Suppressor macrophage treated with lipopolysaccharide for 1 hour (primary cell): ENCODE measurements around the gene MYL3.
A peak's percentile ranks its signal among the peaks of the same experiment; 100 is the strongest.

Experiments
- DNase-seq, 3 donors: peaks; one replicate each; pipeline ENCODE4 v3.0.0-alpha.2; 2020 to 2022

Gene MYL3

DNA sequence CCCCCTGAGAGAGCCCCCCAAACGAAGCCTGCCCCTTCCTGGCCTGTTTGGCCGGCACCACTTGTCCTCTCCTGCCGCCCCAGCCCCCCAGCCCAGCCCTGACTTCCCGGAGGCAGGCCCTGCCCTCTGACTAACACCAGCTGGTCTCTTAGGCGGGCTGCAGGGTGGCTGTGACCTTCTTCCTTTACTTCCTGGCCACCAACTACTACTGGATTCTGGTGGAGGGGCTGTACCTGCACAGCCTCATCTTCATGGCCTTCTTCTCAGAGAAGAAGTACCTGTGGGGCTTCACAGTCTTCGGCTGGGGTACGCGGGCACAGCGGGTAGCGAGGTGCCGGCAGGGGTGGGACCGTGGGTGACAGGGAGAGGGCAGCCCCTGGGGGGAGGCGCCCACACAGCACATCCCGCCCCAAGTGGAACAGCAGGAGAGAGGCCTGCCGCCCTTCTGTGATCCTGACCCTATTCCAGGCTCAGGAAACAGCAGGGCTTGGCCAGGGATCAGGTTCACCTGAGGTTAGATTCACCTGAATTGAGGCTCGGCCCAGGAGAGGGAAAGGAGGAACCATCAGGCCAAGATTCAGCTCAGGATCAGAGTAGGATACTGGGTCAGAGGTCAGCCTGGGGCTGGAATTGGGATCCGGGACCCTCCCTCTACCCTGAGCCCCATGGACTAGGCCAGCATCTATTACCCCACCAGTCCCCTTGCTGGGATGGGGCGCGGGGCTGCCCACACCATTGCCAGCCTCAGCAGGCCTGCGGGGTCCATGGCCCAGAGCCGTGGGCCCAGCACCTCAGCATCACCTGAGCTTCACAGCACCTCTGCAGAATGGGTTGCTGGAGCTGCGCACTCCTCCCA is 36.1 kb upstream of the MYL3 start:
- DNase-seq = no peak

DNA sequence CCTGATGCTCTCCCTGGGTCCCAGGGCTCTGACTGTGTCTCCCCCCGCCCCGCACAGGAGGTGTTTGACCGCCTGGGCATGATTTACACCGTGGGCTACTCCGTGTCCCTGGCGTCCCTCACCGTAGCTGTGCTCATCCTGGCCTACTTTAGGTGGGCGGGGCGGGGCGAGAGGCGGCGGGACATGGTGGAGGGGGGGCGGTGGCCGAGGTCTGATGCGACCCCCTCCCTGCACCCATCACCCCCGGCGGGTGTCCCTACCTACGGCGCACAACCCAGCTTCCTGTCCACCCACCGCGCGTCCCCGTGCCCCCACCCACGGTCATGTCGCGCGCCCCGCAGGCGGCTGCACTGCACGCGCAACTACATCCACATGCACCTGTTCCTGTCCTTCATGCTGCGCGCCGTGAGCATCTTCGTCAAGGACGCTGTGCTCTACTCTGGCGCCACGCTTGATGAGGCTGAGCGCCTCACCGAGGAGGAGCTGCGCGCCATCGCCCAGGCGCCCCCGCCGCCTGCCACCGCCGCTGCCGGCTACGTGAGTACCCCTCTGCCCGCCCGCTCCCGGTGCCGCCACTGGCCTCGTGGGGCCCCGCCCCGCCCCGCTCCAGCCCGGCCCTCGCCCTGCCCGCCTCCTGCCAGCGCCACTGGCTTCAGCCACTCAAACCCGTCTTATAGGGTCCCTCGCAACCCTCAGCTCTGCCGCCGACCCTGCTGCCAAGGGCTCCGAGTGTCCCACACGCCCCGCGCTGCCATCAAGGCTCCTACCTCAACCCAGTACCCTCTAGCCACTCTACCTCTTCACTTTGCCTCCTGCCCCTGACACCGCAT is 35.3 kb upstream of the MYL3 start:
- no peak for DNase-seq

DNA sequence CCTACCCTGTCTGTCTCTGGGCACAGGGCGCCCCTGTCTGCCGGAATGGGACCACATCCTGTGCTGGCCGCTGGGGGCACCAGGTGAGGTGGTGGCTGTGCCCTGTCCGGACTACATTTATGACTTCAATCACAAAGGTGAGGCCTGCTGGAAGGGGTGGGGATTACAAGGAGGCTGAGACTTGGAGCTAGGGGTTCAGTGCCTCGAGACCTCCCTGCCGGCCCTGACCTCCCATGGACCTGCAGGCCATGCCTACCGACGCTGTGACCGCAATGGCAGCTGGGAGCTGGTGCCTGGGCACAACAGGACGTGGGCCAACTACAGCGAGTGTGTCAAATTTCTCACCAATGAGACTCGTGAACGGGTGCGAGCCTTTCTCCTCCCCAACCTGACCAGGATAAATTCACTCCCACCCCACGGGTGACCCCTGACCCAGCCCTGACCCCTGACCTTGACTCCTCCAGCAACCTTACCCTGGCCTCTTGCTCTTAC is 34.6 kb upstream of the MYL3 start:
- no peak for DNase-seq

DNA sequence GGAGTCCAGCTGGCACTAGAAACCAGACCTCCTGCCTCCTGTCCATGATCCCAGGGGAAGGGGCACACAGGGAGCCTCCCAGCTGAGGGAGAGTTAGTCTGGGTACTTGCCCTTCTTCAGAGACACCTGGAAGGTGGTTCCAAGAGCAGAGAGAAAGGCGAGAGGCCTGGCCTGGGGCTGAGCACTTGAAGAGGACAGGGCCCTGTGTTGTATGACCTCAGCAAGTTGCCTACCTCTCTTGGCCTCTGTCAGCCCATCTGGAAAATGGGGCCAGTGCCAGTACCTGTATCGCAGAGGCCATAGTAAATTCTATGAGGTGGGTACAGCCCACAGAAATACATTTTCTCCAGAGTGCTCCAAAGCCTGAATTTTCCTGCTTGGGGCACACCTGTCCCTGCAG is 33.8 kb upstream of the MYL3 start:
- no peak for DNase-seq

DNA sequence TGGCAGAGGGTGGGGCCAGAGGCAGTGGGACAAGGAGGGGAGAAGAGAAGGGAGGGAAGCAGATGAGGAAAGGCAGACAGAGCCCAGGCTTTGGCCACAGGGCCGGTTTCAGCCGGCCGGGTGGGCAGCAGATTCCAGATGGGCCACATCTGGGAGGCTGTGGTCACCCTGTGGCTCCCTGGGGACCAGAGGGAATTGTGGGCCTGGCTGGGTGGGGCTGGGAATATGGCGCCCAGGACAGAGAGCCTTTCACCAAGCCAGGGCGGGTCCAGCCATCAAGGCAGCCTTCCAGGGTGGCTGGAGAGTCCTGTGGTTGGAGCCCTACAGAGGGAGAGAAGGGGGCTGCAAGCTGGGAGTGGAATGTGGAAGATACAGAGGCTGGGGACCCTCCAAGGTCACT is 33.1 kb upstream of the MYL3 start:
- no peak for DNase-seq

DNA sequence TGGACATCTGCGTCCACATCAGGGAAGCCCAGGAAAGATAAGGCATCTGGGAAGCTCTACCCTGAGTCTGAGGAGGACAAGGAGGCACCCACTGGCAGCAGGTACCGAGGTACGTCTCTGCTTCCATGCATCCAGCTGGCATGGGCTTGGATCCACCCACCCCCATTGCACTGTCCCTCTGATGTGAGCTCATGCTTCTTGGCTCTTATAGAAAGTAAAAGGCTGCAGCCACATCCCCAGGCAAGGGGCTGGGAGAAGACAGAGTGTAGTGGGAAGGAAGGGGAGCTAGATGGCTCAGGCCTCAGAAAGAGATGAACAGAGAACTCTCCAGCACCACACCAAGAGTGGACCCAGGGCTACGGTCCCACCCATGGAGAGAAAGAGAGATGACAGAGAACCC is 32.5 kb upstream of the MYL3 start:
- DNase-seq = no peak

DNA sequence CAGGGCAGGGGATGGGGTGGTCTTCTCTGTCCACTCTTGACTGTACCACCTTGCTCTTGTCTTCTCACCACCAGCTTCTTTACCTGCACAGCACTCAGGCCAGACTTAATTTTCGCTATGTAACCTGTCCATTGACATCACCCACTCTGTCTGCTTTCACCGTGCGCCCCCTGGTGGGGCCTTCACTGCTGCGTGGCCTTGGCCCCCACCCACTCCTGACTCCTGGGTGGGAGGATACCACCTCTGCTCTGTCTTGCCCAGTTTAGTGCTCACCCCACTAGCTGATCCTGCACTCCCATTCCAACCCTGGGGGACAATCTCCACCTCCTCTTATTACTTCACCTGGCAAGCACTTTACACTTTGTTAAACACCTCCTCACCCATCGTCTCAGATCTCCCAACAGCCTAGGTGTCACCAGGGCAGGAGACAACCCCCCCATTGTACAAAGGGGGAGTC is 32.0 kb upstream of the MYL3 start:
- DNase-seq = peak; percentile 71 to 90 (median 80)

DNA sequence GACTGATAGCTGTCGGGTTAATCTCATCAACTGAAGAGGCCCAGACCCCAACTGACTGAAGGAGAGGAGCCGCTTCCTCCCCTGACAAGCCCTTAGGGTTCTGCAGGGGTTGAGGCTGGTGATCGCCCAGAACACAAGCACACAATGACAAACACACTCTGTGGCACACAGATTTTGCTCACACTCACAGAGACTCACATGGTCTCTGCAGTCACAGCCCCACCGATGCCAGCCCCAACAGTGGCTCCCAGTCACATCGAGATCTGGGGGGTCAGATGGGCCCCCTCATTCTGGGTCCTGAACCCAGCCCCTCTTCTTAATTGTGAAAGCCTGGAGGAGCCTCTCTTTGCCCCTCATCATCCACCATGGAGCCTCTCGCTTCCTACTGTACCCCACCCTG is 31.0 kb upstream of the MYL3 start:
- DNase-seq = no peak

DNA sequence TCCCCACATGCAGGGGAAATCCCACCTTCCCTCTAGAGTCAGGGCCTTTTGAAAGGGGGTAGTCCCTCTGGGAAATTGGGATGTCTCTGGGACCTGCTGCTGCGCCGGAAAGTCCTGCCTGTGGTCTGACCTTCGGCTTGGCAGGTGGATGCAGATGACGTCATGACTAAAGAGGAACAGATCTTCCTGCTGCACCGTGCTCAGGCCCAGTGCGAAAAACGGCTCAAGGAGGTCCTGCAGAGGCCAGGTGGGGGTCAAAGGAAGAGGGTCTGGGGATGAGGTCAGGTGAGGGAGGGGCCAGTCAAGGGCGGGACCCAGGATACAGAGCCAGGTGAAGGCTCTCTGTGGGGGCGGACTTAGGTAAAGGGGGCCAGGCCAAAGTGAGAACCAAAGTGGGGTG is 30.5 kb upstream of the MYL3 start:
- DNase-seq = peak; percentile 29 to 50 (median 36)

DNA sequence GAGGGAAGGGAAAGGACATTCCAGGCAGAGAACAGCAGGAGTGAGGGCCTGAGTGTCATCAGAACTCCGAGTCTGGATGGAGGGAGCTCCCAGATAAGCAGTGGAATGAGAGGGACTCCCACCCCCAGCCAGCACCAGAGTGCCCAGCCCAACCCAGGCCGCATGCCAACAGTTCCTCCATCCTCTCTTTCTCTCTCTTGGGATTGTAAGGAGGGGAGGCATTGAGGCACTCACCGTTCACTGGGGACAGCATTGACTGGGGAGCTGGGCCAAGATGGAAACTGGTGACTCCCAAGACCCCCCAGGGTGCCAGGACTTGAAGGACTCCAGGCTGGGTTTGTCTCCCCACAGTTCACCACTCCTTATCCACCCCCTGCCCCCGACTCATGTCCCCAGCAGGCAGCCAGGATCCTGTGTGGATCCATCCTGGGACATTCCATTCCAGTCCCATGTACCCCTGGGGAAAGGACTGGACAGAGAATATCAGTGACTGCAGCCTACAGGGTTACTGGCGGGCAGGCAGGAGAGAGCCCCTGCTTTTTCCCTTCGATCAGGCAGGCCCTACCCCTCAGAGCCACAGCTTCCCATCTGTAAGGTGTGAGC is 30.0 kb upstream of the MYL3 start:
- no peak for DNase-seq

DNA sequence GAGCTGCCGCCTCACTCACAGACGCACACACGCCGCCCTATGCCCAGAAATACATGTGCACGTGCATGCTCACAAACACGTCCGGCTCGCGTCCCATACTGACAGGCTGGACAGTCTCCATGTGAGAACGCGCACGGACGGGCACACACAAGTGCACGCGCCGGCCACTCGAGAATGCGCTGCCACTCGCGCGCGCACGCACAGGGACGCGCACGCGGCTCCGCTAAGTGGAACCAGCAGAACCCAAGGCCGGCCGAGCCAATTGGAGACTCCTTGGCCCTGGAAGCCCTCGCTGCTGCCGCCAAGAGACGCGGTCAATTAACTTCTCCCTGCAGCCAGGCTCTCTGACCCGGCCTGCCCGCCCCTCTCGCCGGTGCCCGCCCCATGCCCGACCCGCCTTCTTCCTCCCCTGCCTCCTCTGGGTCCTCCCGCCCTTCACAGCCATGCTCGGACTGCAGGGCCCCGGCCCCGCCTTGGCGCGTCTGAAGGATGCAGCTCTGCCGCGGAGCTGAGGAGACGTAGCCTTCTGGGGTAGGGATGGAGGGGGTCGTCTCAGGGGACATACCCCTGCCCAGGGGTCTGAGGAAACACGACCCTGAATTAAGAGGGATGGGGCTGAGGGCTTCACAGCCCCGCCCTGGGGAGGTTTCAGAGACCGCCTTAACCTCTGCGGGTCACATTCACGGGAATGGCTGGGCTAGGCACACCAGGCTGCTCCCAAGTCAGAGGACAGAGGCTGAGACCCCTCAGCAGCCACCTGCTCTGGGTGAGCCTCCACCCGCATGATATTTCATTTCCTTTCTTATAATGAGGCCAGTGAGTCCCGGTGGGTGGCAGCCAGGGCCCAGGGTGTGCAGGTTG is 29.3 kb upstream of the MYL3 start:
- peak; percentile 72 to 87 (median 79) for DNase-seq

DNA sequence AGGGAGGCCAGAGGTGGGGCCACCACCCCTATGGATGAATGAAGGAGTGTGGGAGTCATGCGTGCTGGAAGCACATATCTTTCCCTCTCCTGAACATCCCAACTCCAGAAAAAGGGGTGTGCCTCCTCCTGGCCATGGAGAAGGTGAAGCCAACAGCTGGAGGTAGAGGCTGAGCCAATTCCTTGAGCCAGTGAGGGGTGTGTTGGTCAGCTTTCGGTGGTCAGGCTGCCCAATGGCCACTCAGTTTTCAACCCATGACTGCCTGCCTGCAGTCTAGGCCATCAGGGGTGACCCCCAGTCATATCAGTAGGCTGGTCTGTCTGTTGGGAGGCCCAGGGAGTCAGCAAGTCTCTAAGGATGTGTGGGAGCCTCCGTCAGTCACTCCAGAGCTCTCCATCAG is 27.9 kb upstream of the MYL3 start:
- DNase-seq = no peak

DNA sequence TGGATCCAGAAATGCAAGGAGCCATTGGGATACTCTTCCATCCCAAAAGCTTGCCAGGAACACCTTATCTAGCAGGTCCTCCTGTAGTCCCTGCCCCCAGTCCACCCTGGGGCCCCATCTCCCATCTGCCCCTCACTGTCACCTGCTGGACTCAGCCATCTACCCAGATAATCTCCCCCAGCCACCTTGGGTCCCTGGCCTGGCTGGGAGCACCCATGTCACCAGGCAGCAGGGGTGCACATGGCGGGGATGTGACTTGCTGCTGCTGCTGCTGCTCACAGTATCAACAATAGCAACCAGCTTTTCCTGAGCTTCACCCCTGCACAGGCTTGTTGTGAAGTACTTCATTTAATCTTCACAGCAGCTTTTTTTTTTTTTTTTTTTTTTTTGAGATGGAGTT is 26.9 kb upstream of the MYL3 start:
- DNase-seq = no peak

DNA sequence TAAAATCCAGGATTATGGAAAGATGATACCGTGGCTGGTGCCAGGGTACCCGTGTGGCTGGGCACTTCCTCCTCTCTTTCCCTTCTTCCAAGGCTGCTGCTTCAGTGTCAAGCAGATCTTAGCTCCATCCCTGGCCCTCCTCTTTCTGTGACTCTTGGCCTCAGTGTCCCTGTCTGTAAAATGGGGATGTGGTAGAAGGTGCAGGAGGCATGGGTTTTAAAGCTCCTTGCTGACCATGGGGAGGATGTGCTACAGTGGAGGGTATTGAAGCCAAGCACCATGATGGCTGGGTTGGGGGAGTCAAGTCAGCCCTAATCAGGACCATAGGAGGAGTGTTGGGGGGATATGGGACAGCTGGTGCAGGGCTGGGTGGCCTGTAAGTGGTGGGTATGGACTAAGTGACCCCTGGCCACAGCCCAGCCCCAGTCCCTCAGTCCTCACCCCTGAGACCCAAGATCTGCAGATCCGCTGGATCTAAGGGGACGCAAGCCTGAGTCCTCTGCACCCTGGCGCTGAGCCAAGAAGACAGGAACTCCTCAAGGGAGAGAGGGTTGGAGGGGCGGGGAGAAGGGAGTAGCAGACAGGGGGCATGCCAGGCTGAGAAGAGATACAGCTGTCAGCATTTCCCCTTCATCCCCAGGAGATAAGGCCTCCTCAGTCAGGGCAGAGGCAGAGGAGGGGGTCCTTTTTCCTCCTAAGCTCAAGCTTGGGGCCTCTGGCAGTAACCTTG is 26.3 kb upstream of the MYL3 start:
- DNase-seq = peak in 1 of 3 donors; percentile 22

DNA sequence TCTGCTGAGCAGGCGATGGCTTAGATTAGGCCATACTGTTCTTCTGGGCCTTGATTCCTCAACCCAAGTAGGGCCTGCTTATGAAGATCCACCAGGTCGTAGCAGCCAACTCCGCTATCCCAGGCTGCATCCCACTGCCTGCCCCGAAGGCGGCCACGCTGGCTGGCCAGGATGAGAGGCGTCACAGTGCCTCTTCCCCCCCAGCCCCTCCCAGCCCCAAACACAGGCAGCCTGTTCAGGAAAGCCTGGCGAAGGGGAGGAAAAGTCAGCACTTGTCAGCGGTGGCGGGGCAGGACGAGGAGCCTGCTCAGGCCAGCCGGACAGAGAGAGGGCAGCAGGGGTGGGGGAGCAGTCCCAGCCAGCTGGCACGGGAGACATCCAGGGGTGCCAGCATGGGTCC is 25.5 kb upstream of the MYL3 start:
- DNase-seq = no peak

DNA sequence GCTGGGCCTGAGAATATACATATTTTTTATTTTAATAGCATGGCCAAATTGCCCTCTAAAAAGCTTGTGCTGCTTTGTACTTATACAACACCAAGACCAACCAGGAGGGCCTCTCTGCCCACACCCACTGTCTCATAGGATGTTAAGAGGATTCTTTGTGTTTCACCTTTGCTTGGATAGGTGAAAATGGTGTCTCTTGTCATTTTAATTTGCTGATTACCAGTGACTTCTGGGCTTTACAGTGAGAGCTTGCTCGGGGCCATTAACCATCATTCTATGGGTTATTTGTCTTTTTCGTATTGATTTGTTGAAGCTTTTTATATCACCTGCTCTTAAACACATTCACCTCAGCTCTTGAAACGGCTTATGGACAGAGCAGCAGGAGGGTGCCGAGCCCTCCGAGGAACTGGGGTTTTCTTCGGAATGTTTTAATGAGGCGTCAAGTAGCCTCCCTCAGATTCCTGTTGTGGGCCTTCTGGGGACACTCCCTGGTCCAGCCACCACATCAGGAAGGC is 24.8 kb upstream of the MYL3 start:
- no peak for DNase-seq

DNA sequence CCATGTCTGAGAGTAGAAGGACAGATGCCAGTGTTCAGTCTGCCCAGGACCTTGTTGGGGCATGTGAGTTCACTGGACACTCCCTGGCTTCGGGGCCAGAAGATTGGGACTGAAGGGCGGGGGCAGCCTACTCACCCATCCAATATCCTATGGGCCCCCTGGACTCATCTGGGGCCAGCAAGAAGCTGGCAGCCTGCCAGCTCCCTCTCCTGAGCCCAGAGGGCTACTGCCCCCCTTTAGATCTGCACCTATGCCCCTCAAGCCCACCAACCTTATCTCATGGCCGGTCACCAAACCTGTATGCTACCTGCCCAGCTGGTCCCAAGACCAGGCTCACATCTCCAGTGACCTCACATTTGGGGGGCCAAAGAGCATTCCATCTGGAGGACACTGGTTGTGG is 22.4 kb upstream of the MYL3 start:
- no peak for DNase-seq

DNA sequence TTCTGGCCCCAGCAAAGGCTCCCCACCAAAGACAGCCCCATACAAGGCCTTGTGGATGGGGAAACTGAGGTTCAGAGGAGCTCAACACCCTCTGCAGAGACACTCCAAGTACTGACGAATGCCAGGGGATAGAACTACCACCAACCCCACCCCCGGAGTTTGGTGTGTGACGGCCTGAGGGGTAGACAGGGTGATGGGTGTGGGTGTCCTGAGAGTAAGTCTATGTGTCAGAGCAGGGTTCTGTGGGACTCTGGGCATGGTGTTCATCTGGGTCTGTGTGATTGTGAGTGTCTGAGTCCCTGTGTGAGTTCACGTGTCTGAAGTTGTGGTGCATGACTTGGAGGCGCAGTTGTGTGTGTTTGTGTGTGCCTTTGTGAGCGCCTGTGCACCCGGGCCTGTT is 21.7 kb upstream of the MYL3 start:
- no peak for DNase-seq

DNA sequence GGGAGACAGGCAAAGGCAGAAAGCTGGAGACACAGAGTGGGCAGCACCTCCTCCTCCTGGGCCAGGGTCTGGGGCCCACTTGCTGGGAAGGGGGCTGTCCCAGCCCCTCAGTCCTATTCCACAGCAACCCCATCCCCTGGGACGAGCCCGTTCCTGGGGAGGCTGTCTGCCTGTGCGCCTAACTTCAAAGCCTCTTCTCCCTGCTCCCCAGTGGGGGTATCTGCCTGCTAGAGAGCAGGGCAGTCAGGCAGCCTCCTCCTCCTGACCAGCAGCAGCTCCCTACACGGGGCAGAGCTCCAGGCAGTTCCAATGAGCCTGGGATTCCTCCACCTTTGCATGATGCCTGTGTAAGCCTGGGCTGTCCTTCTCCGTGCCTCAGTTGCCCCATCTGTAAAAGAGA is 21.2 kb upstream of the MYL3 start:
- DNase-seq = no peak

DNA sequence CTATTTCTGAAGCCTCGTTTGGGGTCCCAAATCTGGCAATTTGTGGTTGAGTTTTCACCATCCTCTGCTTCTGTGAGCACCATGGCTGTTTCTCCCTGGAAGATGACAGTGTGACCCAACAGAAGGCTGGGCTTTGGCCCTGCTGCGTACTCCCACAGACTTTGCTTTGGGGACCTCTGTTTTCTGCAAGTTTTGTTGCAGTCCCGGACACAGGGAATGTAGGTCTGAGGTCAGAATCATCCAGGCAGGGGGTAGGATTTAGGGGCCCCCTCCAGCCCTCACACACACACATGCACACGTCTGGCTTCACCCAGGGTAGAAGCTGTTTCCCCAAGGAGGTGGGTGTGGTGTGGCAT is 20.6 kb upstream of the MYL3 start:
- DNase-seq = no peak

DNA sequence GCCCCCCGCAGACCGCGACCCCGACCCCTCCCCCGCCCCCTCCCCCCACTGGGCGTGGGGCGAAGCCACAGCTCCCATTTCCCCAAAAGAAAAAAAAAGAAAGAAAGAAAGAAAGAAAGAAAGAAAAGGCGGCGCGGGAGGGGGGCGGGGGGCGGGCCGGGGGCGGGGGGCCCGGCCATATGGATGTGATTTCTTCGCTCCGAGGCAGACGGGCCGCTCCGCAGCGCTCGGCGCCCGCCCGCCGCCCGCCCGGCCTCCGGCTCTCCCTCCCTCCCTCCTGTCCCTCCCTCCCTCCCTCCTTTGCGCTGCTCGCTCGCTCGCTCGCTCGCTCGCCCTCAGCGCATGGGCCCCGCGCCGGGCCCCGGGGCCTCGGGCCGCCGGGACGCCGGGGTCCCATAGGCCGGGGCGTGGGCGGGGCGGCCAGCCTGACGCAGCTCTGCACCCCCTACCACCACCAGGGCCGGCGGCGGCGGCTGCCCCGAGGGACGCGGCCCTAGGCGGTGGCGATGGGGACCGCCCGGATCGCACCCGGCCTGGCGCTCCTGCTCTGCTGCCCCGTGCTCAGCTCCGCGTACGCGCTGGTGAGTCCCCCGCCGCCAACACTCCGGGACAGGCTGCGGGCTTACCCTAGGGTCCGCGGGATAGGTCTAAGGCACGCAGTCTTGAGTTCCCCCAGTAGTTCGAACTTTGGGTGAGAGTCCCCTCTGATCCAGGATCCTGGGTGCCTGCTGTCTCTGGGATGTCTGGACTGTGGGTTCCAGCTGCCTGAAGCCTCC is 20.0 kb upstream of the MYL3 start:
- DNase-seq = peak in 2 of 3 donors; percentile 23 to 52
